T-helper 2 cell treated with Interferon-gamma antibody and Interleukin-4, amounts not matched to agents 5 μg/mL and 100 μg/mL, for 36 hours (primary cell): ENCODE data around the gene PRPSAP2.
"Not testable (repeated sequence)": the region's sequence is repeated elsewhere in the genome, so short reads cannot be mapped to it uniquely, and the experiment has no call there.

Experiments
- DNase-seq: peaks from one replicate; pipeline ENCODE4 v3.0.0; 2021; ENCODE audit warnings: low spot score
- H3K27ac Mint-ChIP-seq: one replicate; pipeline ENCODE4 v1.8.0; 2021; ENCODE audit warnings: mild to moderate bottlenecking, mixed read lengths
- H3K27me3 Mint-ChIP-seq: one replicate; pipeline ENCODE4 v1.8.0; 2021; ENCODE audit warnings: low read depth, mixed read lengths
- H3K36me3 Mint-ChIP-seq: one replicate; pipeline ENCODE4 v1.8.0; 2021; ENCODE audit warnings: low read depth, mixed read lengths
- H3K4me1 Mint-ChIP-seq: one replicate; pipeline ENCODE4 v1.8.0; 2021; ENCODE audit warnings: low read depth, mixed read lengths
- H3K4me3 Mint-ChIP-seq: one replicate; pipeline ENCODE4 v1.8.0; 2022; ENCODE audit warnings: mild to moderate bottlenecking, moderate library complexity, mixed read lengths
- H3K9me3 Mint-ChIP-seq: one replicate; pipeline ENCODE4 v1.8.0; 2021; ENCODE audit warnings: mixed read lengths

Gene PRPSAP2

GRCh38 chr17:18860161-18860972 lies 2.4 kb downstream of the PRPSAP2 start:
- DNase-seq = peak; percentile 54

DNA sequence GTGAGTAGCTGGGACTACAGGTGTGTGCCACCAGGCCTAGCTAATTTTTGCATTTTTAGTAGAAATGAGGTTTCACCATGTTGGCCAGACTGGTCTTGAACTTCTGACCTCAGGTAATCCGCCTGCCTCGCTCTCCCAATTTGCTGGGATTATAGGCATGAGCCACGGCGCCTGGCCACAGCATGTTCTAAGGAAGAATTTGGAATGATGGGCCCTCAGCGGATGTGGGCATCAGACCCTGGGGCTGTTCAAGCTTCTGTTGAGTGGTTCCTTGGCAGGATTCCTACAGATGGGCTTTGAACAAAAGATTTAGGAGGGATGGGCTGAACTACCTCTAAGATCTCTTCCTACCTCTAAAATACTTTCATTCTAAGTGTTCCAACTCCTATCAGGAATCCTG lies 4.1 kb downstream of the PRPSAP2 start:
- Mint-ChIP-seq H3K27ac (no peak overlapping the region), H3K4me3 (no peak overlapping the region), H3K36me3 (peaks cover 13% of the 10 kb centered on the region), H3K4me1 (peaks cover 32% of the 10 kb centered on the region), H3K27me3 (no peaks in the 10 kb centered on the region), H3K9me3 (no peaks in the 10 kb centered on the region)
- no peak for DNase-seq

More at GRCh38 chr17:18860161-18860972, 2.4 kb downstream of the PRPSAP2 start:
- H3K4me3 Mint-ChIP-seq = peak overlapping the region; percentile 78
- peaks cover 8% of the 10 kb centered on the region for H3K36me3 Mint-ChIP-seq
- no peaks in the 10 kb centered on the region for H3K27me3 Mint-ChIP-seq
- H3K4me1 Mint-ChIP-seq = peaks cover 37% of the 10 kb centered on the region
- peak overlapping the region; percentile 75 for H3K27ac Mint-ChIP-seq
- no peaks in the 10 kb centered on the region for H3K9me3 Mint-ChIP-seq

GRCh38 chr17:18864996-18865395 lies 7.1 kb downstream of the PRPSAP2 start:
- H3K4me1 Mint-ChIP-seq = peaks cover 24% of the 10 kb centered on the region
- not testable (repeated sequence) for H3K9me3 Mint-ChIP-seq, H3K27ac Mint-ChIP-seq, H3K4me3 Mint-ChIP-seq, H3K27me3 Mint-ChIP-seq, DNase-seq
- H3K36me3 Mint-ChIP-seq = peaks cover 23% of the 10 kb centered on the region

DNA sequence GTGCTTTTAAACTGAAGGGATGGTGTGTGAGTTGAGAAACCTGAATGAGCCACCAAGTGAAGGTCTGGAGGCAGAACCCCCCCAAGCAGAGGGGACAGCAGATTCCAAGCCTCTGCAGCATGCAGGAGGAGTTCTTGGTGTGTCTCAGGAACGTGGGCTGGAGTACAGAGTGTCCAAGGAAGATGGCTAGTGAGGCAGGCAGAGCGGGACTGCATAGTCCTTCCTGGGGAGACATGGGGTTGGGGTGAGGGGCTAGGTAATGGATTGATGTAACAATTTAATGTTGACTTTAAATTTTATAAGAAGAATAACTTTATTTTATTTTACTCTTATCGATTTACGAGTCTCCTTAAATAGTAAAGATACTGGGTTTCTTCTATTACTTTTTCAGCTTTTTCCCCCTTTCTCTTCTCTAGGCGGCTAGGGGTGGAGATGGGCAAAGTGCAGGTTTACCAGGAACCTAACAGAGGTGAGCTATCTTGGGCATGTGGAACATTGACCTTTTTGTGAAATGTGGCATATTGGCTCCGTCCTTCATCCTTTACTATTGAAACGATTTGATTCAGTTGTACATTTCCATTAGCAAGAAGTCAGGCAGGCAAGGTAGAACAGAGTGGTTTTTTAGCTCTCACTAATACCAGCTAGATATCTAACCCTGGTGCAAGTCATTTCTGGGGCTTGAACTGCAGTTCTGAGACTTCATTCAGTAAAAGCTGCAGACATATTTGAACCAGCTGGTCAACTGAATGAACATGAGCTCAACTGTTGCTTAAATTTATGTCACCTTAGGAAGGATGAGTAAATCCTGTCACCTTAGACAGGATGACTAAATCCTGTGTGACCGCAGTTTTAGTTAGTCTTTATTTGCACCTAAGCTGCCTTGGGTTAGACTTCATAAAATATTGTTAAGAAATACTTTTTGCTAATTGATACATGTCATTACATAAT lies 9.2 kb downstream of the PRPSAP2 start:
- no peak overlapping the region for H3K27ac Mint-ChIP-seq
- no peaks in the 10 kb centered on the region for H3K9me3 Mint-ChIP-seq
- no peak overlapping the region for H3K4me3 Mint-ChIP-seq
- peaks cover 7% of the 10 kb centered on the region for H3K4me1 Mint-ChIP-seq
- peaks cover 31% of the 10 kb centered on the region for H3K36me3 Mint-ChIP-seq
- no peaks in the 10 kb centered on the region for H3K27me3 Mint-ChIP-seq
- no peak for DNase-seq

GRCh38 chr17:18877104-18877645 lies 19.2 kb downstream of the PRPSAP2 start:
- no peak for DNase-seq
- Mint-ChIP-seq H3K27me3 (no peaks in the 10 kb centered on the region), H3K4me3 (no peak overlapping the region), H3K4me1 (peaks cover 2% of the 10 kb centered on the region), H3K36me3 (peaks cover 49% of the 10 kb centered on the region), H3K27ac (peak overlapping the region; percentile 2), H3K9me3 (no peaks in the 10 kb centered on the region)

DNA sequence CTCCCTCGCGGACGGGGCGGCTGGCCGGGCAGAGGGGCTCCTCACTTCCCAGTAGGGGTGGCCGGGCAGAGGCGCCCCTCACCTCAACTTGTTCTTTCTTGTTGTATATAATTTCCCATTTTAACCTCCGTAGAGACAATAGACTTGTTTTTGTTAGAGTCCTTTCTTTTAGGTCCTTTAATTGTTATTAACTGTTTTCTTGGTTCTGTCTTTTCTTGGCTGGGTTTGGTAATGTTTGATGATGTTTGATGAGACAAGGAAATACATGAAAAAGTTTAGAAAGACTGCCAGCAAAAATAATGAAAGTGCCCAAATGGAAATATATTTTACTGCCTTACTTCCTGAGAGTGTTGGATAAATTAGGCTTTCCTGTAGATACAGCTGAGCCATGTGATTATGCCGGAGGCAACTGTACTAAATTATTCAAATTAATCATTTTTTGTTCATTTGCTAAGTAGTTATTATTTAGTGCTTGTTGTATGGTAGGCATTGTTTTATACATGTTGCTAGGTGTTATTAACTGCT lies 30.9 kb downstream of the PRPSAP2 start:
- no peak for DNase-seq
- Mint-ChIP-seq H3K27ac (peak overlapping the region; percentile 26), H3K9me3 (no peaks in the 10 kb centered on the region), H3K27me3 (no peaks in the 10 kb centered on the region), H3K4me1 (peaks cover 3% of the 10 kb centered on the region), H3K36me3 (peaks cover 52% of the 10 kb centered on the region), H3K4me3 (no peak overlapping the region)

- Mint-ChIP-seq H3K27me3 (no peaks in the 10 kb centered on the region), H3K4me1 (peaks cover 3% of the 10 kb centered on the region), H3K4me3 (no peak overlapping the region)
Observed at GRCh38 chr17:18889658-18890057, 31.7 kb downstream of the PRPSAP2 start.

DNA sequence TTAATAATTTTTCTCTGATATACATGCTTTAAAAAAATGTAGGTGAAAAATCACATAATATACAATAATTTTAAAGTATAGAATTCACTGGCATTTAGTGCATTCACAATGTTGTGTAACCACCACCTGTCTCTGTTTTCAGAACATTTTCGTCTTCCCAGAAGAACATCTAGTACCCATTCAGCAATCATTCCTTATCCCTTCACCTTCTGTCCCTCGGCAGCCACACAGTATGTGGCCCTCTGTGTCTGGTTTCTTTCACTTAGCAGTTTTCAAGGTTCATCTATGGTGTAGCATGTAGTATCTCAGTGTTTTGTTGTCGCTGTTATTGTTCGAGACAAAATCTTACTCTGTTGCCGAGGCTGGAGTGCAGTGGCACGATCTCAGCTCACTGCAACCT lies 33.6 kb downstream of the PRPSAP2 start:
- DNase-seq = no peak
- H3K27ac Mint-ChIP-seq = no peak overlapping the region
- peaks cover 5% of the 10 kb centered on the region for H3K9me3 Mint-ChIP-seq
- H3K4me1 Mint-ChIP-seq = peaks cover 7% of the 10 kb centered on the region
- no peaks in the 10 kb centered on the region for H3K27me3 Mint-ChIP-seq
- peaks cover 53% of the 10 kb centered on the region for H3K36me3 Mint-ChIP-seq
- H3K4me3 Mint-ChIP-seq = no peak overlapping the region

More at GRCh38 chr17:18889658-18890057, 31.7 kb downstream of the PRPSAP2 start:
- DNase-seq = no peak
- H3K9me3 Mint-ChIP-seq = peaks cover 1% of the 10 kb centered on the region
- peaks cover 53% of the 10 kb centered on the region for H3K36me3 Mint-ChIP-seq
- H3K27ac Mint-ChIP-seq = no peak overlapping the region

DNA sequence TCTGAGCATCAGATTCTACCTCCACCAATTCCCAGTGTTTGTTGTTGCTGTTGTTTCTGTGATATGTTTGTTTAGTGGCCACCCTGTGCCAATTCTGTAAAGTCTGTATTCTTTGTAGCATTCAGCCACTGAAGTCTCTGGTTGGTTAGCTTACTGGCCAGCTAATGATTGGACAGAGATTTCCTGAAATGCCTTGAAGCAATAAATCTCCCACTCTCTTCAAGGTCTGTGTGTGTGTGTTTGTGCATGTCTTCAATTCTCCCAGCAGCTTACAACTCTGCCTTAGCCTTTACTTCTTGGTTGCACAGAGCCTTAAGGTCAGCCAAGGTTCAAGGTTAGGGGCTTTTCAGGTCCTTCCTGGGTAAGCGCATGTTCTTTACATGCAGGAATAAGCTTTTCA lies 38.2 kb downstream of the PRPSAP2 start:
- H3K36me3 Mint-ChIP-seq = peaks cover 64% of the 10 kb centered on the region

GRCh38 chr17:18896947-18897346 lies 39.0 kb downstream of the PRPSAP2 start:
- DNase-seq = no peak
- Mint-ChIP-seq H3K36me3 (peaks cover 61% of the 10 kb centered on the region), H3K4me1 (peaks cover 36% of the 10 kb centered on the region), H3K27me3 (no peaks in the 10 kb centered on the region), H3K9me3 (peaks cover 13% of the 10 kb centered on the region), H3K4me3 (no peak overlapping the region), H3K27ac (no peak overlapping the region)

More for the DNA sequence above, 38.2 kb downstream of the PRPSAP2 start:
- Mint-ChIP-seq H3K4me1 (peaks cover 28% of the 10 kb centered on the region), H3K27me3 (no peaks in the 10 kb centered on the region), H3K9me3 (peaks cover 13% of the 10 kb centered on the region), H3K4me3 (no peak overlapping the region), H3K27ac (no peak overlapping the region)
- no peak for DNase-seq

- Mint-ChIP-seq H3K36me3 (peaks cover 54% of the 10 kb centered on the region), H3K9me3 (no peaks in the 10 kb centered on the region), H3K27me3 (no peaks in the 10 kb centered on the region), H3K4me3 (no peak overlapping the region), H3K4me1 (peaks cover 33% of the 10 kb centered on the region), H3K27ac (no peak overlapping the region)
- DNase-seq = no peak
Observed at GRCh38 chr17:18904482-18904881, 46.6 kb downstream of the PRPSAP2 start.

DNA sequence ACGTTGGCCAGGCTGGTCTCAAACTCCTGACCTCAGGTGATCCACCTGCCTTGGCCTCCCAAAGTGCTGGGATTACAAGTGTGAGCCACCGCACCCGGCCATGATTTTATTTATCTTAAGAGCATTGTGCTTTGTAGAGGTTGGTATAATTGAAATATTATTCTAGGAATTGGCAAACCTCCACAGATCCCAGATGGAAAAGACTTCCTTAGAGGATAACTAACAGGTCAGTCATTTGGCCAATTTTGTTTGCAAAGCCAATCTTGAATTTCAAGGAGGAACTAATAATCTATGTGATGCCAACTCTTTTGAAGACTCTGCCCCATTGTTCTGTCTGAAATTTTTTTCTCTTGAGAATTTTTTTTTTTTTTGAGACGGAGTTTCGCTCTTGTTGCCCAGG lies 47.3 kb downstream of the PRPSAP2 start:
- H3K27ac Mint-ChIP-seq = no peak overlapping the region
- no peaks in the 10 kb centered on the region for H3K27me3 Mint-ChIP-seq
- H3K4me3 Mint-ChIP-seq = no peak overlapping the region
- H3K9me3 Mint-ChIP-seq = no peaks in the 10 kb centered on the region
- H3K36me3 Mint-ChIP-seq = peaks cover 50% of the 10 kb centered on the region
- peaks cover 31% of the 10 kb centered on the region for H3K4me1 Mint-ChIP-seq
- no peak for DNase-seq

DNA sequence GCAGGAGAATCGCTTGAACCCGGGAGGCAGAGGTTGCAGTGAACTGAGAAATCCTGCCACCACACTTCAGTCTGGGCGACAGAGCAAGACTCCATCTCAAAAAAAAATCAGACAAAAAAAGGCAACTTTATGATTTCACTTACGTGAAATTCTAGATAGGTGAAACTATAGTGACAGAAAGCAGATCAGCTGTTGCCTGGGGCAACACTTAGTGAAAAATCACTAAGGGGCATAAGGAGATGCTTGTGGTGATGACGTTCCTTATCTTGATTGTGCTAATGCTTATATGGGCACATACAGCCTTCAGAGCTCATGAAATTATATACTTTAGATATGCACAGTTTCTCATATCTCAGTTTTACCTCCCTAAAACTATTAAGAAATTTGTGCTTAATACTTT lies 52.4 kb downstream of the PRPSAP2 start:
- DNase-seq = no peak
- H3K9me3 Mint-ChIP-seq = no peaks in the 10 kb centered on the region
- no peaks in the 10 kb centered on the region for H3K27me3 Mint-ChIP-seq
- H3K4me1 Mint-ChIP-seq = no peaks in the 10 kb centered on the region
- no peak overlapping the region for H3K27ac Mint-ChIP-seq
- H3K36me3 Mint-ChIP-seq = peaks cover 50% of the 10 kb centered on the region
- no peak overlapping the region for H3K4me3 Mint-ChIP-seq
